Heart left ventricle (tissue), 13 donors: Measurements from ENCODE around the gene FAM83B.

Experiments used
- CTCF ChIP-seq, 12 donors: fragments of 200-600 bp; sonication (generic) in 4 of 12; IDR thresholded peaks; one replicate each; pipeline versions ENCODE4 v1.5.0 to v1.8.0; 2018 to 2022; ENCODE audit warnings: antibody characterized with exemption in 12 of 12, mild to moderate bottlenecking in 5 of 12
- POLR2A ChIP-seq, 2 donors: fragments of 450-650 bp; IDR thresholded peaks; one replicate each; pipeline ENCODE4 v1.6.1; 2017; ENCODE audit warnings: antibody characterized with exemption in 2 of 2, mild to moderate bottlenecking in 2 of 2, moderate library complexity in 2 of 2
- donor health status: ischemic (EF 13 %, LVEDD 7.1; RV severe dilation, severe dysfunction).
- donor health status: DM: no; HTN: yes; CAD: no.
- donor health status: DM: no; HTN: no; CAD: no.
- donor health status: ischemic (EF 25% LVEDD 6.9; RV normal size, moderate dysfunction).
- donor health status: ischemic (EF 25% LVEDD 5.7; RV mildly dilated, moderate dysfunction).
- donor health status: ischemic (EF 35%, LVEDD 5.7; RV mildly dilated, moderate dysfunction).
- donor health status: nonischemic (EF 11% LVEDD 7.7; RV severe dilation, severe dysfunction).
- donor health status: DM: yes; HTN: yes; CAD: no.
- donor health status: PGD.
- donor health status: ischemic (EF 29% LVEDD 5.4; RV normal size, mild dysfunction).
- donor health status: nonischemic (EF 23%, LVEDD 6.1; RV moderate dilation, normal function).

- no peak for TF ChIP-seq CTCF (IDR thresholded peaks at IDR 0.05)
- TF ChIP-seq POLR2A (IDR thresholded peaks at IDR 0.05), result no peak
Measured at GRCh38 chr6:54907355-54907754, 60.8 kb downstream of the FAM83B start.
